ENCODE data around the gene ELOVL3. TPM values are rescaled to one million over a fixed set of nuclear protein-coding genes. Genes with fewer than 3 reads are reported as not detected.

ELOVL3 gene
- total and polyA plus RNA-seq, 4 donors: 0.54 to 1.4 (median 1.1) TPM

- peak overlapping the region; percentile 27 for H3K4me3 ChIP-seq
- peaks cover 0 to 29% (median 5%) of the 10 kb centered on the region in 3 donors for H3K27me3 ChIP-seq (ENCODE audit: control insufficient read depth in 3 of 3, insufficient read depth in 3 of 3, low read length in 2 of 3)
- H3K4me1 ChIP-seq (ENCODE audit: control insufficient read depth in 5 of 5, insufficient read depth in 5 of 5, low read length in 5 of 5): peaks cover 0 to 36% (median 7%) of the 10 kb centered on the region in 5 donors
- TF ChIP-seq CTCF (IDR thresholded peaks at IDR 0.05; ENCODE audit: control extremely low read depth, extremely low read depth): no peak
- peaks cover 0 to 5% (median 0%) of the 10 kb centered on the region in 4 donors for H3K36me3 ChIP-seq (ENCODE audit: control insufficient read depth in 4 of 4, insufficient read depth in 4 of 4, low read length in 4 of 4)
- no peak for ATAC-seq (ENCODE audit: insufficient read depth, low FRiP score)
- no peaks in the 10 kb centered on the region for H3K9me3 ChIP-seq (ENCODE audit: control insufficient read depth in 4 of 4, insufficient read depth in 3 of 4, low read length in 3 of 4)
- peak overlapping the region in 1 of 2 donors; percentile 37 for H3K9ac ChIP-seq (ENCODE audit: insufficient read depth in 1 of 2, low read length in 2 of 2)
- DNase-seq: peak in 1 of 3 donors; percentile 39
- no peak overlapping the region for H3K27ac ChIP-seq (ENCODE audit: low read depth in 1 of 2, low read length in 1 of 2)
- WGBS, 2 donors: 2% methylated on average over 18 to 20 of the region's 20 CpGs
Measured at GRCh38 chr10:102241032-102241443, 14.9 kb downstream of the ELOVL3 start.

- H3K36me3 ChIP-seq (ENCODE audit: control insufficient read depth in 4 of 4, insufficient read depth in 4 of 4, low read length in 4 of 4): peaks cover 0 to 5% (median 0%) of the 10 kb centered on the region in 4 donors
- H3K9ac ChIP-seq (ENCODE audit: insufficient read depth in 1 of 2, low read length in 2 of 2): peak within 1 kb of the TSS in 1 of 2 donors; percentile 37
- H3K27ac ChIP-seq (ENCODE audit: low read depth in 1 of 2, low read length in 1 of 2): no peak within 1 kb of the TSS
- ATAC-seq (ENCODE audit: insufficient read depth, low FRiP score) (peak; percentile 76), DNase-seq (peak; percentile 96 to 98 (median 97))
- H3K27me3 ChIP-seq (ENCODE audit: control insufficient read depth in 3 of 3, insufficient read depth in 3 of 3, low read length in 2 of 3): peaks cover 0 to 29% (median 5%) of the 10 kb centered on the region in 3 donors
- no peaks in the 10 kb centered on the region for H3K9me3 ChIP-seq (ENCODE audit: control insufficient read depth in 4 of 4, insufficient read depth in 3 of 4, low read length in 3 of 4)
- peaks cover 0 to 34% (median 7%) of the 10 kb centered on the region in 5 donors for H3K4me1 ChIP-seq (ENCODE audit: control insufficient read depth in 5 of 5, insufficient read depth in 5 of 5, low read length in 5 of 5)
- TF ChIP-seq CTCF (IDR thresholded peaks at IDR 0.05; ENCODE audit: control extremely low read depth, extremely low read depth): no peak
- WGBS, 2 donors: 0 to 1% methylated on average over 56 to 57 of the region's 57 CpGs
- peak within 1 kb of the TSS; percentile 27 for H3K4me3 ChIP-seq
Measured at GRCh38 chr10:102241444-102242117, 15.5 kb downstream of the ELOVL3 start, which contains the start of gene PITX3. Gene PITX3 (minus strand): TSS chr10:102241512. CDS start chr10:102232080, 9,432 bp downstream.

GRCh38 chr10:102242118-102242485, 16.0 kb downstream of the ELOVL3 start:
- H3K27ac ChIP-seq (ENCODE audit: low read depth in 1 of 2, low read length in 1 of 2): no peak overlapping the region
- H3K4me1 ChIP-seq (ENCODE audit: control insufficient read depth in 5 of 5, insufficient read depth in 5 of 5, low read length in 5 of 5): peaks cover 0 to 35% (median 7%) of the 10 kb centered on the region in 5 donors
- WGBS, 2 donors: 20 to 31% methylated on average over 7 of the region's 7 CpGs
- peaks cover 0 to 5% (median 0%) of the 10 kb centered on the region in 4 donors for H3K36me3 ChIP-seq (ENCODE audit: control insufficient read depth in 4 of 4, insufficient read depth in 4 of 4, low read length in 4 of 4)
- ATAC-seq (ENCODE audit: insufficient read depth, low FRiP score): no peak
- TF ChIP-seq CTCF (IDR thresholded peaks at IDR 0.05; ENCODE audit: control extremely low read depth, extremely low read depth): no peak
- H3K27me3 ChIP-seq (ENCODE audit: control insufficient read depth in 3 of 3, insufficient read depth in 3 of 3, low read length in 2 of 3): peaks cover 0 to 24% (median 5%) of the 10 kb centered on the region in 3 donors
- H3K9ac ChIP-seq (ENCODE audit: insufficient read depth in 1 of 2, low read length in 2 of 2): no peak overlapping the region
- H3K4me3 ChIP-seq: no peak overlapping the region
- no peaks in the 10 kb centered on the region for H3K9me3 ChIP-seq (ENCODE audit: control insufficient read depth in 4 of 4, insufficient read depth in 3 of 4, low read length in 3 of 4)
- DNase-seq: no peak

All from lung (tissue), 12 donors.